SK-N-DZ (cell line): ENCODE measurements around the gene ZNF174. TPM values are rescaled to one million over a fixed set of nuclear protein-coding genes. Genes with fewer than 3 reads are reported as not detected.

Experiments
- DNase-seq: peaks from one replicate; pipeline ENCODE4 v3.0.0-alpha.2; 2015; ENCODE audit warnings: low spot score
- polyA plus RNA-seq, 2 experiments: library from polyadenylated mRNA; depleted of rRNA; stranded (reverse); fragments of >200 nt; gene quantifications; 2 replicates each; pipeline ENCODE4 v1.2.3, GENCODE V29; 2014

Gene ZNF174
- polyA plus RNA-seq (2014; cell fraction: cytosol; rRNA removed): 12.0 and 13.4 TPM in 2 replicates
- 8.6 and 17.7 TPM in 2 replicates for polyA plus RNA-seq (2014; cell fraction: nucleus; rRNA removed)

- peak; percentile 99 for DNase-seq
Measured at GRCh38 chr16:3400779-3401688, at the start of gene ZNF174, which contains the start of gene ZSCAN32. TSS of gene ZNF174 (plus strand) at chr16:3401215. CDS start at chr16:3402005, 790 bp downstream. TSS of gene ZSCAN32 (minus strand) at chr16:3401004. CDS start at chr16:3397557, 3,447 bp downstream.

GRCh38 chr16:3355589-3355988, 45.4 kb upstream of the ZNF174 start, which contains the start of gene OR2C1:
TSS of gene OR2C1 (plus strand) at chr16:3355889. CDS start at chr16:3355941, 52 bp downstream.
- DNase-seq: no peak

DNA sequence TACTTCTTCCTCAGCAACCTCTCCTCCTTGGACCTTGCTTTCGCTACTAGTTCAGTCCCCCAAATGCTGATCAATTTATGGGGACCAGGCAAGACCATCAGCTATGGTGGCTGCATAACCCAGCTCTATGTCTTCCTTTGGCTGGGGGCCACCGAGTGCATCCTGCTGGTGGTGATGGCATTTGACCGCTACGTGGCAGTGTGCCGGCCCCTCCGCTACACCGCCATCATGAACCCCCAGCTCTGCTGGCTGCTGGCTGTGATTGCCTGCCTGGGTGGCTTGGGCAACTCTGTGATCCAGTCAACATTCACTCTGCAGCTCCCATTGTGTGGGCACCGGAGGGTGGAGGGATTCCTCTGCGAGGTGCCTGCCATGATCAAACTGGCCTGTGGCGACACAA, 44.9 kb upstream of the ZNF174 start:
- no peak for DNase-seq

DNA sequence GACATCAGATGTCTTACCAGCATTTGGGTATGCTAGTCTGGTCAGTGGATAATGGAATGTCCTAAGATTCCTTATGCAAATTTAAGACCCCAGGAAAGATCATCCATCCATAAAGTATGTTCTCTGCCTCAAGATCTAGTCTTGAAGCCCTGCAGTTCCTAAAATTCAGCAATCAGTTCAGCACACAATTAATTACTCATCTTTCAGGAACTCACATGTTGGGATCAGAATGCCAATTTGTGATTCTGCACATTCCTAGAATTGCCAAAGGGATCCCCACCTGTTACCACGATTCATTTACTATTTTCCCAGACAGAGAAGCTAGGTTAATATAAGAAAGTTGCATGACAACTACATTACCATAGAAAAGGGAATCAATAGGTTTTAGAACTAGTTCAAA, 42.1 kb upstream of the ZNF174 start:
- no peak for DNase-seq

DNA sequence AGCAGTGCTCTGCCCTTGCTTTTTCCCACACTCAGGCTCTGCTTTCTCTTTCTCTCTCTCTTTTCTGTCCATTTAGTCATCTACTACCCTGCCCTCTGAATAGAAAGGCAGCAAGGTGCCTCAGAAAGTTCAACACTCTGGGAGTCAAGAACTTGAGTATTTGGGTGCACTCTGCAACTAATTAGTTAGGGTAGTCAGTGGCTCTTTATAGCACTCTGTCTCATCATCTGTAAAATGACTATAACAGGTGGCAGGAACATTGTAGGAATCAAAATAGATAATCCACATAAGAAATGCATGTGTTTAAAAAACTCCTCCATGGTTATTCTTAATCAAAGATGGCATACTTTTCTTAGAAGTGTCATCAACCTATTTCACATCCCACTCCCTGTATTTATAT, 38.1 kb upstream of the ZNF174 start:
- no peak for DNase-seq

- no peak for DNase-seq
Measured at GRCh38 chr16:3363793-3364192, 37.2 kb upstream of the ZNF174 start.

- peak; percentile 99 for DNase-seq
Measured at GRCh38 chr16:3364774-3365427, 36.1 kb upstream of the ZNF174 start.

DNA sequence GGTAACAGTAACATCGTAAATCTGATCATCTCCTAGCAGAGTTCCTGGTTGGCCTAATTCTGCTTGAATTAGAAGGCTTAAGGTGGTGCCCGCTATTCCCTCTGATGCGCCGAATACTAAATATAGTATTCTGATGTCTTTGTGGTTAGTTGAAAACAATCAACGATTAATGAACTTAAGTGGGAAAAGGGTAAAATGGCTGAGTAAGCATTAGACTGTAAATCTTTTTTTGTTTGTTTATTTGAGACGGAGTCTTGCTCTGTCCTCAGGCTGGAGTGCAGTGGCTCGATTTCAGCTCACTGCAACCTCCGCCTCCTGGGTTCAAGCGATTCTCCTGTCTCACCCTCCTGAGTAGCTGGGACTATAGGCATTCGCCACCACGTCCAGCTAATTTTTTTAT, 31.9 kb upstream of the ZNF174 start:
- DNase-seq: no peak

GRCh38 chr16:3375680-3376079, 25.3 kb upstream of the ZNF174 start:
- no peak for DNase-seq

GRCh38 chr16:3377917-3378316, 23.1 kb upstream of the ZNF174 start:
- no peak for DNase-seq

GRCh38 chr16:3383045-3383448, 18.0 kb upstream of the ZNF174 start:
- no peak for DNase-seq

DNA sequence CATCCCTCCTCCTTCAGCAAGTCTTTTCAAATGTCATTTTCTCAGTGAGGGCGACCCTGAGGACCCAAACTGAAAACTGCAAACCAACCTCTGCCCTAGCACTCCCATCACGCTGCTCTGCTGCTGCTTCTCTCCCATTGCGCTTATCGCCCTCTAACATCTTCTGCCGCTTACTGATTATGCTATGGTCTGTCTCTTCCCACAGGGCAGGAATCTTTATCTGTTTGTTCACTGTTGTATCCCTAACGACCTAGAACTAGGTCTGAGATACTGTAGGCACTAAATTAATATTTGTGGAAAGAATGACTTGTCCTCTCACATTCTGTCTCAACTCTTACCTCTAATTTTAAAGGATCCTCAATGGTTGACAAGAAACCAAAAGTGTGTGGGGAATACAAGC, 12.7 kb upstream of the ZNF174 start:
- DNase-seq: no peak

- no peak for DNase-seq
Measured at GRCh38 chr16:3389663-3390338, 11.2 kb upstream of the ZNF174 start.

- DNase-seq: no peak
Measured at GRCh38 chr16:3400446-3400778, 603 bp upstream of the ZNF174 start.

GRCh38 chr16:3401719-3402397, 843 bp downstream of the ZNF174 start:
- peak; percentile 50 for DNase-seq

GRCh38 chr16:3408561-3409197, 7.7 kb downstream of the ZNF174 start:
- DNase-seq: no peak

- DNase-seq: no peak
Measured at GRCh38 chr16:3413730-3414379, 12.8 kb downstream of the ZNF174 start.

DNA sequence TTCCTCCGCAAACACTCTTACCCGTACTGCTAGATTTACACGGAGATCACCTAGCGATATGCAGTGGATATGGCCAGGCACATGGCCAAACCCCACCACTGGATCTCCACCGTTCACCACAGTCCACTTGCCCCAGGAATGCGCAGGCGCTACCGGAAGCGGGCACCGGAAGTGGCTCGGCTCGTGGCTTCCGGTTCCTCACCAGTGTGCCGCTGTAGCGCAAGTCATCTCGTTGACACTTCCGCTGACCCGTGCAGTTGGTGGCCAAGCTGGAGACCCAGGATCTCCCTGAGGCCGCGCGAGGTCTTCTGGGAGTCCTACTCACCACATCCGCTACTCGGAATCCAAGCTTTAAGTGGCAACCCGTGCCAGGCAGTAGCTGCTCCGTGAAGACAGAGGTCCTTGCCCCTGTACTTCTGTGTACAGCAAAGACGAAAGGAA, 30.8 kb downstream of the ZNF174 start:
- peak; percentile 50 for DNase-seq

- no peak for DNase-seq
Measured at GRCh38 chr16:3434373-3434772, 33.4 kb downstream of the ZNF174 start.

DNA sequence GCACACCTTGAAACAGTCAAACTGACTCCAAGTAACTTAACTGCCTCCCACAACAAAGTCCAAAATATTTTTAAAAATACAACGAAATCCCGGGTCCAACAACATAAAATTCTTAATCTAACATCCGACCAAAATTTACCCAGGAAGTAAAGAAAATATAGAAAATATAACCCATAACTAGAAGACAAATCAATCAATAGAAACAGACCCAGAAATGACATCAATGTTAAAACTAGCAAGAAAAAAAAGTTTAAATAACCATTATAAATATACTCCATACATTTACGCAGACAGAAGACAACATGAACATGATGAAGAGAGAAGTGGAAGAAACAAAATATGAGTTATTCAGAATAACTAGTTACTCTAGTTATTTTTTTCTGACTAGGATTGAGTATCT, 38.6 kb downstream of the ZNF174 start:
- DNase-seq: no peak
